ENCODE data around the gene MBNL1. TPM values are rescaled to one million over a fixed set of nuclear protein-coding genes. Genes with fewer than 3 reads are reported as not detected.

MBNL1 gene
- total and polyA plus RNA-seq, 2 donors (not counting 3 experiments of a cell fraction or from before 2014, with no cell fraction given) = 179 to 362 TPM

DNA sequence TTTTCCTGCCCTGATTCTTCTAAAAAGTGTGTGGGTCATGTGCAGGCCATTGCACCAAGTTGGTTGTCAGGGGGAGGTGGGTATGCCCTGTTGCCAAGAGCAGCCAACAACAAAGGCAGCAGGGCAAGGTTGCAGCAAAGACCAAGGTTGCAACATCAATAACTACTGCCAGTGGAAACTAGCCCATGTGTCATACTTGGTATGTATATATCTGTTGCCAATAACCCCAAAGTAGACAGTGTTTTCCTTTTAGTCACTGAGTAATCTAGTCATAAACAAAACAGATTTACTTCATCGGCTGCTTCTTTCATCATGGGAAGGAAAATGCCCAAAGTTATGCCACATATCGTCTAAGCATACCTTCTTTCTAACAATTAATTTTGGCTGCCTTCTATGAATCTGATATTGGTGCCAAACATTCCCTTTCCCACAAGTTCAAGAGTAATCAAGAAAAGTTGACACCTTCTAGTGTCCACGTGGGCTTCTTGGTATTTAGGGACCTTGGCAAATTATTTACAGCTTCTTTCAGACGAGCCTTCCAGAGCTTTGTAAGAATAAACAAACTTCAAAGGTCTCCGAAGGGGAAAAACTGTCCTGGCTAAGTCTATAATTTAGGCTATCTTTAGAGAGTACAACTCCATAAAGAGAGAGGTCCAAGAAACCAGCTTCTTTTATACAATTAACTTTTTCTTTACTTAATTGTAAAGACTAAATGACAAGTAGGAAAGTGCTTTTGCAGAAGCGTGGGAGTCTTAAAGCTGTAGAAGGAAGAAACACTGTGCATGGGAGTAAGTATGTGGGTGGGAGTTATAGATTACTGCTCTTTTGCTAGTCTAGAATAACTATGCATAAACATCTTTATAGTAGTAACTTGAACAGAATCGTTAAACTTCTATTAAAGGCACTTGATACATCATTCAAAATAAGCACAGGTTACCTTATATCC lies 10.0 kb upstream of the MBNL1 start:
- Histone ChIP-seq H3K9me1 (replicated peaks; ENCODE audit: control insufficient read depth, extremely low read depth, insufficient read depth, low read length) (no peaks in the 10 kb centered on the region), H3K9ac (replicated peaks; ENCODE audit: extremely low read depth, insufficient read depth, low read length) (no peak overlapping the region), H3K79me2 (ENCODE audit: control insufficient read depth, insufficient read depth, low read length) (no peaks in the 10 kb centered on the region), H3K27ac (ENCODE audit: insufficient read depth, low read depth, low read length) (no peak overlapping the region), H3K36me3 (ENCODE audit: control insufficient read depth in 2 of 2, extremely low read depth in 1 of 2, insufficient read depth in 2 of 2, low read length in 2 of 2) (no peaks in the 10 kb centered on the region), H3K4me3 (replicated peaks in 1 of 3; ENCODE audit: insufficient read depth in 1 of 3, low read depth in 1 of 3, low read length in 3 of 3) (no peak overlapping the region), H3K4me1 (ENCODE audit: control insufficient read depth, extremely low read depth, insufficient read depth, low read length) (peaks cover 4% of the 10 kb centered on the region), H2AFZ (ENCODE audit: low read depth, low read length) (peak overlapping the region; percentile 12), H3K9me3 (replicated peaks; ENCODE audit: control insufficient read depth, insufficient read depth, low read length) (no peaks in the 10 kb centered on the region), H4K20me1 (replicated peaks; ENCODE audit: control insufficient read depth, extremely low read depth, insufficient read depth, low read length) (no peaks in the 10 kb centered on the region), H3K27me3 (ENCODE audit: control insufficient read depth in 2 of 2, insufficient read depth in 2 of 2, low read length in 2 of 2) (no peaks in the 10 kb centered on the region), H3K4me2 (ENCODE audit: insufficient read depth, low read length) (no peak overlapping the region)
- DNase-seq (ENCODE audit: low read depth, low spot score) (peak; percentile 88), FAIRE-seq (peak; percentile 59)
- CTCF ChIA-PET = interaction anchor here (1.0 kb wide), 2 partner anchors 12 to 182 kb away, joined by 3 read pairs; no protein-coding TSS in a partner anchor
- POLR2A ChIA-PET = no interaction called here
- dilution Hi-C loops (cut with MboI; ENCODE audit: extremely low pct_ligation_motif_present, low sequenced_read_pairs) = no loop called here
- peak; percentile 56 for TF ChIP-seq JUN (IDR thresholded peaks at IDR 0.05; ENCODE audit: borderline replicate concordance, insufficient read depth, insufficient read length, low read depth)
- TF ChIP-seq MYC (IDR thresholded peaks at IDR 0.05; ENCODE audit: low read depth, low read length) = no peak
- TF ChIP-seq GATA2 (IDR thresholded peaks at IDR 0.05; ENCODE audit: insufficient read depth, insufficient read length, low read depth, low read length) = no peak
- no peak for TF ChIP-seq POLR2AphosphoS5 (IDR thresholded peaks at IDR 0.05; ENCODE audit: insufficient read depth, low read depth, low read length)
- no peak for TF ChIP-seq POLR2A (IDR thresholded peaks at IDR 0.05; ENCODE audit: low read depth, low read length)
- TF ChIP-seq, protein P1, sequence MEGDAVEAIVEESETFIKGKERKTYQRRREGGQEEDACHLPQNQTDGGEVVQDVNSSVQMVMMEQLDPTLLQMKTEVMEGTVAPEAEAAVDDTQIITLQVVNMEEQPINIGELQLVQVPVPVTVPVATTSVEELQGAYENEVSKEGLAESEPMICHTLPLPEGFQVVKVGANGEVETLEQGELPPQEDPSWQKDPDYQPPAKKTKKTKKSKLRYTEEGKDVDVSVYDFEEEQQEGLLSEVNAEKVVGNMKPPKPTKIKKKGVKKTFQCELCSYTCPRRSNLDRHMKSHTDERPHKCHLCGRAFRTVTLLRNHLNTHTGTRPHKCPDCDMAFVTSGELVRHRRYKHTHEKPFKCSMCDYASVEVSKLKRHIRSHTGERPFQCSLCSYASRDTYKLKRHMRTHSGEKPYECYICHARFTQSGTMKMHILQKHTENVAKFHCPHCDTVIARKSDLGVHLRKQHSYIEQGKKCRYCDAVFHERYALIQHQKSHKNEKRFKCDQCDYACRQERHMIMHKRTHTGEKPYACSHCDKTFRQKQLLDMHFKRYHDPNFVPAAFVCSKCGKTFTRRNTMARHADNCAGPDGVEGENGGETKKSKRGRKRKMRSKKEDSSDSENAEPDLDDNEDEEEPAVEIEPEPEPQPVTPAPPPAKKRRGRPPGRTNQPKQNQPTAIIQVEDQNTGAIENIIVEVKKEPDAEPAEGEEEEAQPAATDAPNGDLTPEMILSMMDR (IDR thresholded peaks at IDR 0.05; ENCODE audit: extremely low read depth in 1 of 2, insufficient read depth in 1 of 2, low read depth in 1 of 2, low read length in 2 of 2) = no peak
- TF ChIP-seq FOS (IDR thresholded peaks at IDR 0.05; ENCODE audit: borderline replicate concordance, insufficient read depth, low read length) = peak; percentile 20
- no TSS peak for BruUV-seq (replicated peaks)
- intact Hi-C loops (cut with micrococcal nuclease) = no loop called here
